Measurements from ENCODE around the gene NUP160. TPM values are rescaled to one million over a fixed set of nuclear protein-coding genes. Genes with fewer than 3 reads are reported as not detected.

NUP160 gene
- total and polyA plus RNA-seq, 2 of the 13 experiments (the other 11 are each of a cell fraction or from before 2014, with no cell fraction given): 28.3 to 43.5 TPM

DNA sequence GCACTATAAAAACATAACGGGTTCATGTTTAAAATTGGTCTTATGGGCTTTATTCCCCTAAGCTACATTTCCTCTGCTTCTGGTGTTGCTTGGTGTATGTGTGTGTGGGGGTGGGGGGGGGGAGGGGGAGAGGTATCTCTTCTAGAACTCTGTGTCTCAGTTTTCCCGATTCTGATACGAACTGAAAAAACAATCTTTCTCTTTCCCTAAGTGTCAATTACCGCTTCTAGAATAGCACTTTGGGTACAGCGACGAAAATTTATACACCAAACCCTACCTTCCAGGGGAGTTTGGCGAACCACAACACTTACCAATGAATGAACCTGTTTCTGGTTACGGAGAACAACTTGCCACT, 636 bp downstream of the NUP160 start:
- Histone ChIP-seq H3K9me3 (ENCODE audit: low read length) (no peaks in the 10 kb centered on the region), H2AFZ (ENCODE audit: low read length) (peak overlapping the region; percentile 75), H3K4me3 (replicated peaks in 1 of 3; ENCODE audit: insufficient read depth in 1 of 3, low read depth in 2 of 3, low read length in 3 of 3) (peak overlapping the region; percentile 78 to 96 (median 86)), H3K27me3 (ENCODE audit: control insufficient read depth in 1 of 2, insufficient read depth in 2 of 2, low read length in 2 of 2) (no peaks in the 10 kb centered on the region; a peak in 2 of 5 replicates), H3K4me1 (ENCODE audit: insufficient read depth, low read length) (peaks cover 57% of the 10 kb centered on the region), H4K20me1 (ENCODE audit: insufficient read depth, low read length) (no peaks in the 10 kb centered on the region), H3K9ac (ENCODE audit: insufficient read depth, low read depth, low read length) (peak overlapping the region; percentile 97), H3K4me2 (ENCODE audit: low read depth, low read length) (peak overlapping the region; percentile 98), H3K27ac (ENCODE audit: extremely low read length, insufficient read depth, low read length) (peak overlapping the region; percentile 87), H3K79me2 (ENCODE audit: insufficient read depth, low read length) (peaks cover 50% of the 10 kb centered on the region), H3K36me3 (replicated peaks in 1 of 2; ENCODE audit: control insufficient read depth in 1 of 2, insufficient read depth in 2 of 2, low read length in 2 of 2) (peaks cover 9 to 32% of the 10 kb centered on the region in 2 experiments)
- TF ChIP-seq ZZZ3 (CRISPR knock-in tag; IDR thresholded peaks at IDR 0.05; ENCODE audit: borderline replicate concordance) (no peak), KLF11 (CRISPR knock-in tag; IDR thresholded peaks at IDR 0.05) (0 out of 2 replicates have a peak, but pooled peaks have one; percentile 8), HNRNPK (IDR thresholded peaks at IDR 0.05; ENCODE audit: low read depth, low read length, poor library complexity, severe bottlenecking) (peak; percentile 41)
- FAIRE-seq (no peak), DNase-seq (ENCODE audit: low spot score) (no peak), ATAC-seq (no peak)
- ChIA-PET CTCF (ENCODE audit: low intra/inter-chr PET ratio, low total read pairs) (interaction anchor here (0.6 kb wide), 1 partner anchor 124 kb away, joined by 3 read pairs; no protein-coding TSS in a partner anchor), POLR2A (interaction anchor here (1.0 to 1.1 kb wide), 4 partner anchors 17 to 421 kb away, joined by 3 to 5 read pairs (median 3); partner anchors contain the start of gene C1QTNF4)
- intact Hi-C loops (cut with micrococcal nuclease; ENCODE audit: unreplicated experiment): no loop called here
- in situ Hi-C loops (cut with HindIII; ENCODE audit: extremely low pct_ligation_motif_present, low pct_unique_long_range_greater_than_20kb): no loop called here
- WGBS (ENCODE audit: low lambda C conversion rate): 6% methylated on average over 8 of the region's 8 CpGs
- BruUV-seq (replicated peaks): no TSS peak

DNA sequence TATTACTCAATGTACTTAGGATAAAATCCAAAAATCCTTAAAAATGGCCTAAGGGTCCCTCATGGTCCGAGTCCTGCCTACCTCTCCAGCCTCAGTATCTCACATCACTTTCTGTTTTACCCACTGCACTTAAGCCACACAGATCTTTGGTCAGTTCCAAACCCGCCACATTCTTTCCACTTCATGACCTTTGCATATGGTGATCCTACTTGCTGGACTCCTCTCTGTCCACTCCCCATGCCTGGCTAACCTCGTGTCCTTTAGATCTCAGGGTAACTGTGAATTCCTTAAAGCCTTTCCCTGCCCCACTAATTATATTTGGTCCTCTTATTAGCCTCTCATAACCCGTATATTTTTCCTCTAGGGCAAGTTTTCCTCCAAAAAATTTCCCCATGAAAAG, 1.2 kb downstream of the NUP160 start:
- ChIA-PET POLR2A (no interaction called here), CTCF (ENCODE audit: low intra/inter-chr PET ratio, low total read pairs) (interaction anchor here (0.6 kb wide), 1 partner anchor 123 kb away, joined by 3 read pairs; no protein-coding TSS in a partner anchor)
- TF ChIP-seq, protein P1, sequence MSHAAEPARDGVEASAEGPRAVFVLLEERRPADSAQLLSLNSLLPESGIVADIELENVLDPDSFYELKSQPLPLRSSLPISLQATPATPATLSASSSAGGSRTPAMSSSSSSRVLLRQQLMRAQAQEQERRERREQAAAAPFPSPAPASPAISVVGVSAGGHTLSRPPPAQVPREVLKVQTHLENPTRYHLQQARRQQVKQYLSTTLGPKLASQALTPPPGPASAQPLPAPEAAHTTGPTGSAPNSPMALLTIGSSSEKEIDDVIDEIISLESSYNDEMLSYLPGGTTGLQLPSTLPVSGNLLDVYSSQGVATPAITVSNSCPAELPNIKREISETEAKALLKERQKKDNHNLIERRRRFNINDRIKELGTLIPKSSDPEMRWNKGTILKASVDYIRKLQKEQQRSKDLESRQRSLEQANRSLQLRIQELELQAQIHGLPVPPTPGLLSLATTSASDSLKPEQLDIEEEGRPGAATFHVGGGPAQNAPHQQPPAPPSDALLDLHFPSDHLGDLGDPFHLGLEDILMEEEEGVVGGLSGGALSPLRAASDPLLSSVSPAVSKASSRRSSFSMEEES (CRISPR knock-in tag; IDR thresholded peaks at IDR 0.05): no peak
- TF ChIP-seq, protein P2, sequence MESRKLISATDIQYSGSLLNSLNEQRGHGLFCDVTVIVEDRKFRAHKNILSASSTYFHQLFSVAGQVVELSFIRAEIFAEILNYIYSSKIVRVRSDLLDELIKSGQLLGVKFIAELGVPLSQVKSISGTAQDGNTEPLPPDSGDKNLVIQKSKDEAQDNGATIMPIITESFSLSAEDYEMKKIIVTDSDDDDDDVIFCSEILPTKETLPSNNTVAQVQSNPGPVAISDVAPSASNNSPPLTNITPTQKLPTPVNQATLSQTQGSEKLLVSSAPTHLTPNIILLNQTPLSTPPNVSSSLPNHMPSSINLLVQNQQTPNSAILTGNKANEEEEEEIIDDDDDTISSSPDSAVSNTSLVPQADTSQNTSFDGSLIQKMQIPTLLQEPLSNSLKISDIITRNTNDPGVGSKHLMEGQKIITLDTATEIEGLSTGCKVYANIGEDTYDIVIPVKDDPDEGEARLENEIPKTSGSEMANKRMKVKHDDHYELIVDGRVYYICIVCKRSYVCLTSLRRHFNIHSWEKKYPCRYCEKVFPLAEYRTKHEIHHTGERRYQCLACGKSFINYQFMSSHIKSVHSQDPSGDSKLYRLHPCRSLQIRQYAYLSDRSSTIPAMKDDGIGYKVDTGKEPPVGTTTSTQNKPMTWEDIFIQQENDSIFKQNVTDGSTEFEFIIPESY (CRISPR knock-in tag; IDR thresholded peaks at IDR 0.05): peak; percentile 85
- no peak for TF ChIP-seq CHD2 (IDR thresholded peaks at IDR 0.05; ENCODE audit: low read depth, low read length)
- no peak for TF ChIP-seq CEBPG (CRISPR knock-in tag; IDR thresholded peaks at IDR 0.05)
- TF ChIP-seq, protein P3, sequence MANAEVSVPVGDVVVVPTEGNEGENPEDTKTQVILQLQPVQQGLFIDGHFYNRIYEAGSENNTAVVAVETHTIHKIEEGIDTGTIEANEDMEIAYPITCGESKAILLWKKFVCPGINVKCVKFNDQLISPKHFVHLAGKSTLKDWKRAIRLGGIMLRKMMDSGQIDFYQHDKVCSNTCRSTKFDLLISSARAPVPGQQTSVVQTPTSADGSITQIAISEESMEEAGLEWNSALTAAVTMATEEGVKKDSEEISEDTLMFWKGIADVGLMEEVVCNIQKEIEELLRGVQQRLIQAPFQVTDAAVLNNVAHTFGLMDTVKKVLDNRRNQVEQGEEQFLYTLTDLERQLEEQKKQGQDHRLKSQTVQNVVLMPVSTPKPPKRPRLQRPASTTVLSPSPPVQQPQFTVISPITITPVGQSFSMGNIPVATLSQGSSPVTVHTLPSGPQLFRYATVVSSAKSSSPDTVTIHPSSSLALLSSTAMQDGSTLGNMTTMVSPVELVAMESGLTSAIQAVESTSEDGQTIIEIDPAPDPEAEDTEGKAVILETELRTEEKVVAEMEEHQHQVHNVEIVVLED (CRISPR knock-in tag; IDR thresholded peaks at IDR 0.05; ENCODE audit: borderline replicate concordance): 0 out of 2 replicates have a peak, but pooled peaks have one; percentile 24
- TF ChIP-seq MXI1 (IDR thresholded peaks at IDR 0.05; ENCODE audit: borderline replicate concordance, low read depth, low read length): peak; percentile 37; the same call in 1 of the 3 replicates
- peak; percentile 38; the same call in 1 of the 2 replicates for TF ChIP-seq HNF4A (CRISPR knock-in tag; IDR thresholded peaks at IDR 0.05)
- 41% methylated on average over 4 of the region's 4 CpGs for WGBS (ENCODE audit: low lambda C conversion rate)
- no peaks in the 10 kb centered on the region for H3K9me3 ChIP-seq (ENCODE audit: low read length)
- ATAC-seq: peak; percentile 50
- peak overlapping the region; percentile 87 for H3K27ac ChIP-seq (ENCODE audit: extremely low read length, insufficient read depth, low read length)
- DNase-seq (ENCODE audit: low spot score): peak; percentile 34
- peaks cover 14 to 37% of the 10 kb centered on the region in 2 experiments for H3K36me3 ChIP-seq (replicated peaks in 1 of 2; ENCODE audit: control insufficient read depth in 1 of 2, insufficient read depth in 2 of 2, low read length in 2 of 2)
- BruUV-seq (replicated peaks): TSS peak; percentile 65
- no peak overlapping the region for H2AFZ ChIP-seq (ENCODE audit: low read length)
- H3K4me3 ChIP-seq (replicated peaks in 1 of 3; ENCODE audit: insufficient read depth in 1 of 3, low read depth in 2 of 3, low read length in 3 of 3): peak overlapping the region; percentile 78 to 96 (median 86); a peak in 5 of 6 replicates
- H3K9ac ChIP-seq (ENCODE audit: insufficient read depth, low read depth, low read length): peak overlapping the region; percentile 97
- in situ Hi-C loops (cut with HindIII; ENCODE audit: extremely low pct_ligation_motif_present, low pct_unique_long_range_greater_than_20kb) (no loop called here), intact Hi-C loops (cut with micrococcal nuclease; ENCODE audit: unreplicated experiment) (no loop called here)
- H3K4me2 ChIP-seq (ENCODE audit: low read depth, low read length): peak overlapping the region; percentile 98
- H4K20me1 ChIP-seq (ENCODE audit: insufficient read depth, low read length): no peaks in the 10 kb centered on the region
- peaks cover 52% of the 10 kb centered on the region for H3K4me1 ChIP-seq (ENCODE audit: insufficient read depth, low read length)
- FAIRE-seq: peak; percentile 47
- peaks cover 54% of the 10 kb centered on the region for H3K79me2 ChIP-seq (ENCODE audit: insufficient read depth, low read length)
- H3K27me3 ChIP-seq (ENCODE audit: control insufficient read depth in 1 of 2, insufficient read depth in 2 of 2, low read length in 2 of 2): no peaks in the 10 kb centered on the region; a peak in 2 of 5 replicates

Data from HepG2 (cell line).